Measurements from ENCODE around the gene CFAP46.
"Not testable (repeated sequence)": the region's sequence is repeated elsewhere in the genome, so short reads cannot be mapped to it uniquely, and the experiment has no call there.

The CFAP46 gene

DNA sequence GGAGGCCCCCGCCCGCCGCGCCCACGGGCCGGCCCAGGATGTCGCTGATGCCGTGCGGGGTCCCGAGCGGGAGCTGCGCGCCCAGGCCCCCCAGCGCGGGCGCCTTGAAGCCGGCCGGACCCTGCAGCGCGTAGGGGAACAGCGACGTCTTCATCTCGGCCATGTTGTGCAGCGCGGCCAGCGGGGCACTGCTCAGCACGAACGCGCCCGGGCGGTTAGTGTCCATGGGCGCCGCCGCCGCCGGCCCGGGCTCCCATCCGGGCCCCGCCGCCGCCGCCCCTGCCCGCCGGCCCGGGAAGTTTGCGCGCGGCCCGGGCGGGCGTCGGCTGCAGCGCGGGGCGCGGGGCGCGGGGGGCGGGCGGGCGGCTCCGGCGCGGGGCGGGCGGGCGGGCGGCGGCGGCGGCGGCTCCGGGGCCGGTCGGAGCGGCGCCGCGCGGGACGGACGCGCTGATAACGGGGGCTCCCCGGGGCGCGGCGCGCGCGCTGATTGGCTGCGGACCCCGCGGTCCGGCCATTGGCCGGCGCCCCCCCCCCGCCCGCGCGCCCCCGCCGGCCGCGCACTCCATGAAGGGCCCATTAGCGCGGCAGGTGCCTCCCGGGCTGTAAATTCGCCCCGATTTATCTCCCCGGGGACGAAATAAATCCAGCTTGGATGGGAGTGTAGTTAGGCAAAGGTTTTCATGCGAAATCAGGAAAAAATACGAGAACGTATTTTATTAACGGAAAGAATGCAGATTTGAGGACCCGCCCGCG, 156.5 kb downstream of the CFAP46 start, which contains the start of gene NKX6-2:
TSS of gene NKX6-2 (minus strand) at position 425 of the 753 bp plus-strand sequence. CDS start at position 226, 199 bp downstream.
- no peak for DNase-seq

DNA sequence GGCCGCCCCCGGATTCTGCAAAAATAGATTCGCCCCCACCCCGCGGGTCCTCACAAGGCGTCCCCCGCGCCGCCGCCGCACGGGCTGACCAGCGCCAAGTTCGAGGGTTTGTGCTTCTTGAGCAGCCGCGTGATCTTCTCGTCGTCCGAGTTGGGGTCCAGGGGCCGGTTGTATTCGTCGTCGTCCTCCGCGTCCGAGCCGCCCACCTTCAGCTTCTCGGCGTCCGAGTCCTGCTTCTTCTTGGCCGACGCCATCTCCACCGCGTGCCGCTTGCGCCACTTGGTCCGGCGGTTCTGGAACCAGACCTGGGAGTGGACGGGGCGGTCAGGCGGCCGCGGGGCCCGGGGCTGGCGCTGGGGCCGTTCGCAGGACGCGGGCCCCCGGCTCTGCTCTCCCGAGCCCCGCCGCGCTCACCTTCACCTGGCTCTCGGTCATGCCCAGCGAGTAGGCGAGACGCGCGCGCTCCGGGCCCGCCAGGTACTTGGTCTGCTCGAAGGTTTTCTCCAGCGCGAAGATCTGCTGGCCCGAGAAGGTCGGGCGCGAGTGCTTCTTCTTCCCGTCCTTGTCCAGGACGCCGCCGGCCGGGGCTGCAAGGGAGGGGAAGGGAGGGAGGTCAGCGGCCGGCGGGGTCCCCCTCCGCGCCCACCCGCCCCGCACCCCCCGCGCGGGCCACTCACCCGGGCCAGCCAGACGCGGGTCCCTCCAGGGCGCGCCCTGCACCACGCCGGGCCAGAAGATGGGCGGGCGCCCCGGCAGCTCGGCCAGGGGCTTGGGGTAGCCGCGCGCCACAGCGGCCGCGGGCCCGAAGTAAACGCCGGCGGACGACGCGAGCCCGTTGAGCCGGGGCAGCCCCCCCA, 157.3 kb downstream of the CFAP46 start:
- no peak for DNase-seq

DNA sequence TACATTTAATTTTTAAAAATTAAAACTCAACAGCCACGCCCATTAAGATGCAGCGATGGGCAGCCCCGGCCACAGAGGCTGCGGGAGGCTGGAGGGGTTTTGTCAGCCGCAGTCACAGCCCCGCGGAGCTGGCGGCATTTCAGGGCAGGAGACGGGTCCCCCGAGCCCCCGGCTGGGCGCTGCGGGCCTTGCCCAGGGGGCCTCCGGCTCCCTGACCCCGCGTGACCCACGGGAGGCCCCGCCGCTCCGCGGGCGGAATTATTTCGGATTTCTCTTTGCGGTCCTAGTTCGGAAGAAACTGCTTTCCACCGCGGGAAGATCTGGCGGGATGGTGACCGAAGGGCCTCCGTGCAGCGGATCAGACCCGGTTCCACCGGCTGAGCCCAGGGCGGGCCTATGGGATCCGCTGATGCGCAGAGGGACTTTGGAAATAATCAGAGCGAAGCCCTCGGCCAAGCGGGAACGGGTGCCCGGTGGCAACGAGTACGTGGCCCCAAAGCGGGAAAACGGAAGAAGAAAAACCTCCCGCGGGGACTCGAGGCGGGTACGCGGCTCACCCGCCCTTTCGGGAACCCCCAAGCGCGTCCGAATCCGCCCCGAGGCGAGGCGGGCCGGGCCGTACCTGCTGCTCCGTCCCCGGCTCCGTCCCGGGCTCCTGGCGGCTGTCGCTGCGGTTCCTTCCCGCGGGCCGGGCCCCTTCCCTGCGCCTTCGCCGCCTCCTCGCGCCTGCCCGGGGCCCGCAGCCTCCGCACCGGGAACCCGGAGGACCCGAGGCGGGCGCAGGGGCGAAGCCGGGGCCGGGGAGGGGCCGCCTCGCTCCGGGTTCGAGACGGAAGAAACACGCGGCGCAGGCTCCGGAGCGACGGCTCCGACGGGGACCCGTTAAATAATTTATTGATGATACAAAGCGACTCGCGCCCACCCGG, 158.2 kb downstream of the CFAP46 start:
- DNase-seq: no peak

GRCh38 chr10:132783165-132783939, 159.0 kb downstream of the CFAP46 start:
- DNase-seq: no peak

DNA sequence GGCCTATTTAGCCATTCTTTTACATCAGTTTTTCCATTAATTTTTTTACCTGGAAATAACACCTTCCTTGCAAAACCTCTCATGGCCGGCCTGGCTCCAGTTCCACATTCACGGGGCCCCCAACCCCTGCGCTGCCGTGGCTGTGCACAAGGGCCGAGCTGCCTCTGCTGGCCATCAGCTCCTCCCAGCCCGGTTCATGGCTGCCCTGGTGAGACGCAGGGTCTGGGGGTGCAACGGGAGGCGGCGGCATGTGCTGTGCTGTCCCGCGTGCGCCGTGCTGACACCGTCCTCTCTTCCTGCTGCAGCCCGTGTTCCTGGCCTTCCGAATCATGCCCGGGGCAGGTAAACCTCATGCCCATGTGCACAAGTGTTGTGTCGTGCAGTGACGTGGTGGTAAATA, 160.8 kb downstream of the CFAP46 start:
- DNase-seq: no peak

- DNase-seq: no peak
Measured at GRCh38 chr10:132780356-132780755, 162.0 kb downstream of the CFAP46 start.

DNA sequence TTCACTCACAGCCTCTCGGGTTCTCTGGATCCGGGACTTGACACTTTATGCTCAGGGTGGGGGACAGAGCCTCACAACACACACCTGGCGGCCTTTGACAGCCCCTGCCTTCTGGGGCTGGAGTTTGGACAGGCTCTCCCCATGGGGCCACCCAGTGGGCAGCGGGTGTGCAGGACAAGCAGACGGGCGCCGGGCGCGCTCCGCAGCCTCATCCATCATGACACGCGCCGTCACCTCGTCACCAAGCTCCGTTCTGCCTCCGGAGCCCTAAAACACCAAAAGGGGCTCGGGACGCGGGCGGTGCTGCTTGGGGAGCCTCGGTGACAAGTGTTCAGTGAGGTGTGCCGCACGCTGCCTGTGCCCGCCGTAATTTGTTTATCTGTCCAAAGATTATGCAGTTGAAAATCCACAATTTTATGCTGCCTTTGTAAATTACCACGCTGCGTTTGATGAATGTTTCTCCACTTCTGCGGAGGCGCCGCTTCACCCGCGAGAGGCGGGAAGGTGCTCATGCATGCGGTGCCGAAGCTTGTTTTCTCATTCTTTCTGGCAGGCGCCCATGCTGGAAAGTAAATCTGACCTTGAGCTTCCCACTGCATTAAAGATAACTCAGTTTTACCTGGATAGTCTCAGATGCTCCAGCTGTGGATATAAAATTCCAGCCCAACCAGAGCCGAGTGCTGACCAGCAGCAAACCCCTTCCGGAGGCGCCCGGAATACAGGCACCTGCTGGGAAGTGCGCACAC, 162.6 kb downstream of the CFAP46 start:
- DNase-seq: no peak

GRCh38 chr10:132777441-132777840, 164.9 kb downstream of the CFAP46 start:
- DNase-seq: no peak

DNA sequence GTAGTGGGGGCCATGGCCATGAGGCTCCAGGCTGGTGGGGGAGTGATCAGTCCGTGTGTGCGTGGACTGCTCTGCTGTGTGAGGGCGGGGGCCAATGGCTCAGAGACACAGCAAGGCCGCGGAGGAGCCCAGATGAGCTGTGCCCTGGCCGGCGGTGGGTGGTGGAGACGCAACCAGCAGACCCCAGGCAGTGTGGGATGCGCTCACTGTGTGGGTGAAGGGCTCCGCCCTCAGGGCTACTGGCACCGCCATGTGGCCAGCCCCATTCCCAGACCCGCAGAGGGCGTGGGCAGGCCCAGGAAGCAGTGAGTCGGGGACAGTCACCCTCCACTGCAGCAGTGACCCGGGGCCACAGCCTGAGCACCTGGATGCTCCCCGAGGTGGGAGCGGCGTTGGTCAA, 165.5 kb downstream of the CFAP46 start:
- no peak for DNase-seq

DNA sequence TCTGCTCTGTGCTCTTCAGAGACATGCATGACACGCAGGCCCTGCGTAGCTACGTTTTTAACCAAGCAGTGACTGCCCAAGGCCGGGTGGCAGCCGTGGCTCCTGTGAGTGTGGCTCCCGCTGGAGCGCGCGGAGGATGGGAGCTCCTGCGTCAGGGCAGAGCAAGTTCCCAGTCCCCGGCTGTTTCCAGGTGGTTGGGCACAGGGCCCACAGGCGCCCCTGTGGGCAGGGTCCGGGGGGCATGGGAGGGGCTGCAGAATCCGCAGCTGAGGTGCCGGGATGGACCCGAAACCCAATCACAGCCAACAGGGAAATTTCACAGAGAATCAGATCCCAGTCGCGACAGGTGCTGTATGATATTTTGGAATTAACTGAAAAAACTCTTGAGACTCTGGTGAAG, 166.2 kb downstream of the CFAP46 start:
- DNase-seq: no peak

GRCh38 chr10:132774902-132775863, 167.2 kb downstream of the CFAP46 start:
- no peak for DNase-seq

DNA sequence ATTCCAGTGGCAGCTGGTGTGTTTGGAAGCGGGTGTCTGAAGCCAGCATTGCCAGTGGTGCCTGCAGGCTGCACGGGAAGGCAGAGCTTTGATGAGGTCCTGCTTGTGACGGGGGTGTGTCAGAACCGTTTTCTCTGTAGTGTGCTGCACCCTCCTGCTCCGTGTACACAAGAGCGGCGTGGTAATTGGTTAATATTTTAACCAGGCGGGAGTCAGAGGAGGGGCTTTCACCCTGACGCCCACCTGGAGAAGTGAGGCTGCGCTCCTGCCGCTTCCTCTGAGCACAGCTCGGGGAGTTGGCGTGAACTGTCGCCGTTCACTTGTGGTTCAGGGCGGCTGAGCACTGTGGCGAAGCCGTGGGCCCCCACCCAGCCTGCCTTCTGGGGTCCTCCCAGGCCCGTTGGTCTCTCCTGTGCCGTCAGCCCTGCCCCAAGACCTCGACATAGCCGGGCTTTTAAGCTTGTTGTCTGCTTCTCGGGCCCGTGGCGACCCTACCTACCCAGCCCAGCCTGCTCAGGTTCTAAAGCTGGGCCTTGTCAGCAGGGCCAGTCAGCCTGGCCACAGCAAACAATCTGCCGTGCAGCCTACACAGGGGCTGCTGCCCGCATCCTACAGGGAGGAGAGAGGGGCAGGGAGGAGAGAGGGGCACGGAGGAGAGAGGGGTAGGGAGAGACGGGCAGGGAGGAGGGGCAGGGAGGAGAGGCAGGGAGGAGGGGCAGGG, 168.0 kb downstream of the CFAP46 start:
- no peak for DNase-seq

DNA sequence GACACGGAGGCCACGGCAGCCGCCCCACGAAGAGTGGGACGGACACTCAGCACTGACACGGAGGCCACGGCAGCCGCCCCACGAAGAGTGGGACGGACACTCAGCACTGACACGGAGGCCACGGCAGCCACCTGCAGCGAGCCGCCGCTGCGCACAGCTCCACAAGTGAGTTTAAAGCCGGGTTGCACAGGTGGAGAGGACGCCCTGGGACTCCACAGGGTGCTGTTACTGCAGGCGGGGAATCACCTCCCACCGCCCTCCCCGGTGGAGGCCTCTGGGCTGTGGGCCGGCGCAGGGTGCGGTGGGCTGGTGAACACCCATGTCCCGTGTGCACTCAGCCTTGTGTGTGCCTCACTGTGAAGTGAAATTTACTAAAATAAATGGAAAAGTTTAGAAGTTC, 169.6 kb downstream of the CFAP46 start:
- not testable (repeated sequence) for DNase-seq

GRCh38 chr10:132770061-132771021, 172.0 kb downstream of the CFAP46 start:
- no peak for DNase-seq

GRCh38 chr10:132768346-132769248, 173.8 kb downstream of the CFAP46 start:
- no peak for DNase-seq

GRCh38 chr10:132766291-132766690, 176.1 kb downstream of the CFAP46 start:
- no peak for DNase-seq

DNA sequence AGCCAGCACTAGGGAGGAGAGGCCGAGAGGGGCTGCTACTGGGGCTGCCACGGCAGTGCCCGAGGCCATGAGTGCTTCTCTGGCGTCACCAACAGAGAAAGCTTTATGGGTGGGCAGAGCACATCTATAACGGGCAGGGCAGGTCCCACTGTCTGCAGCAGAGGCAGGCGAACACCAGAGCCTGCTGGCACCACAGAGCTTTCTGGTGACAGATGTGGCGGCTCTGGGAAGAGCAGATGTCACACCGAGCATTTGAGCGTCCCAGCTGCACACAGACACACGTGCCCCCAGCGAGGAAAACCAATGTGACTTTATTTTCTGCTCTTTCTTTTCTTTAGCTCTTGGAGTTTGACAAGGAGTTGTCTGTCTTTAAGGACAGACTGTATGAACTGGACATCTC, 176.9 kb downstream of the CFAP46 start:
- DNase-seq: no peak
